Hematopoietic multipotent progenitor cell treated with erythropoietin and hydrocortisone succinate and interleukin-3 and kit ligand, for 17 days (in vitro differentiated cells): ENCODE results near the gene TTBK1.

Experiments
- DNase-seq: peaks from one replicate; pipeline ENCODE4 v3.0.0-alpha.2; 2015; ENCODE audit warnings: low spot score

The TTBK1 gene

DNA sequence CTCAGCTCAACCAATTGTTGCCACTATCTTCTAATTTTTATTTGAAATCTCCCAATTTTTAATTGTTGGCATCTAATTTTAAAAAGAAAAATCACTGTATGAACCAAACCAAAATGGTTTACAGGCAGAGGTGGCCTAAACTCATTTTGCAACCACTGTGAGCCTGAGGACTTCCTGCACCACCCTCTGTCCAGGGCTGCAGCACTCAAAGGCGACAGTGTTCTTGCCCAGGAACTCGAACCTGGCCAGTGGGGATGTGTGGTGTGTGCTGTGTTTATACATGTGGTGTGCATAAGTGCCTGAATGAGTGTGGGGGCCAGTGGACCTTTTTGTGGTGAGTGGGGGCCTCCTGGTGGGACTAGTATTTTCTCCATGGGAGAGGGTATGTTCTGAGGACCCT is 30.4 kb downstream of the TTBK1 start:
- DNase-seq: no peak

GRCh38 chr6:43274127-43274915 is 31.0 kb downstream of the TTBK1 start:
- no peak for DNase-seq

- no peak for DNase-seq
Observed at GRCh38 chr6:43274916-43275597, 31.8 kb downstream of the TTBK1 start.

- no peak for DNase-seq
Observed at GRCh38 chr6:43275801-43276576, 32.7 kb downstream of the TTBK1 start.

- DNase-seq: no peak
Observed at GRCh38 chr6:43276577-43277305, 33.5 kb downstream of the TTBK1 start.

GRCh38 chr6:43277306-43277642 is 34.0 kb downstream of the TTBK1 start:
- DNase-seq: no peak

DNA sequence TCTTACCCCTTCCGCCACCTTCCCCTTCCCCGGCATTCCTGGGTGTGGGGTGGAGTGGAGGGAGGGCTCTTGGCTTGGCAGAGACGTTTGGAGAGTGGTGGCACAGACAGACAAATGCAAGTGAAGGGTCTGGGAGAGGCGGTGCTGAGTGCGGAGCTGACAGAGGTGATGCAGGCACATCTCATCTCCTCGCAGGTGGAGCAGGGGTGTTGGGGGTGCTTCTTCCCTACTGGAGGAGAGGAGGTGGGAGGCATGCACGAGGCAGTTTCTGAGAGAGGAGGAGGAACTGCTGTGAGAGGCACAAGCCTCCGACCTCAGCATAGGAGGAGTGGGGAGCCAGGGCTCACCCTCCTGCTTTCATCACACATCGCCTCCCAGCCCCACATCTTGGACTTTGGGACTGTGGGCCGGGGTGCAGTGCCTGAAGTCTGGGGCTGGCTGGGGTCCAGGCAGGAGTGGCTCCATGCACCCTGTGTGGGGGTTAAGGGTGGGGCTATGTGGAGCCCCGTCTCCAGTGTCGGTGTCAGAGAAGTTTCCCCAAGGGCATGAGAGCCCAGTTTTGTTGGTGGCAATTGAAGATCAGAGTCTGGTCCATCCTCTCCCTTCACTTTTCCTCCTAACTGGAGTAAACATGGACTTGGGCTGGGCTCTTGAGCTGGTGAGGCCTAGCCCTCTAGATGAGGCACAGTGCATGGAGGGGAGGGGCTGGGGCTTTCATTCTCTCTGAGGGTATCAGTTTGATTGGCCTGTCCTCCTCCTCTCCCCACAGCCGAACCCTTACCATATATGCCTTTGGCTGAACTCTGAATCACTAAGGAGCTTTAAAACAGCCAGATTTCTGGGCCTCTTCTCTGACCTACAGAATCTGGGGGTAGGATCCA is 34.6 kb downstream of the TTBK1 start:
- DNase-seq: no peak

GRCh38 chr6:43278524-43279078 is 35.3 kb downstream of the TTBK1 start:
- no peak for DNase-seq

GRCh38 chr6:43280234-43280633 is 37.0 kb downstream of the TTBK1 start:
- DNase-seq: no peak

DNA sequence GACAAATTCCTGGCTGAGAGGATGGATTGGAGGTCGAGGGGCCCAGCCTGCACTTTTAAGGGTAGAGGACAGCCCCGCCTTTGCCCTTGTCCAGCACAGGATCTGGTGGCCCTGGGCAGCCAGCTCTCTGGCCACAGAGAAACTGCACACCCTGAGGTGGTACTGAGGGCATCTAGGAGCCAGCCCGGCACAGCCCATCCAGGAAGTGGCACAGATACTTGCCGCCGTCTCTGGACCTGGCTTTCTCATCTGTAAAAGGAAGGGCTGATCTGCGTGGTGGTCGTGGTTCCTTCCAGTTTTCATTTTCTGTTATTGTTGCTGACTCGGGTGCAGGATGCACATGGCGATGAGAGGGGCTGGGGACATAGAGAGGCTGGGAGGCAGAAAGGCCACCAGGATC is 38.8 kb downstream of the TTBK1 start:
- no peak for DNase-seq

- no peak for DNase-seq
Observed at GRCh38 chr6:43282636-43283513, 39.6 kb downstream of the TTBK1 start.

DNA sequence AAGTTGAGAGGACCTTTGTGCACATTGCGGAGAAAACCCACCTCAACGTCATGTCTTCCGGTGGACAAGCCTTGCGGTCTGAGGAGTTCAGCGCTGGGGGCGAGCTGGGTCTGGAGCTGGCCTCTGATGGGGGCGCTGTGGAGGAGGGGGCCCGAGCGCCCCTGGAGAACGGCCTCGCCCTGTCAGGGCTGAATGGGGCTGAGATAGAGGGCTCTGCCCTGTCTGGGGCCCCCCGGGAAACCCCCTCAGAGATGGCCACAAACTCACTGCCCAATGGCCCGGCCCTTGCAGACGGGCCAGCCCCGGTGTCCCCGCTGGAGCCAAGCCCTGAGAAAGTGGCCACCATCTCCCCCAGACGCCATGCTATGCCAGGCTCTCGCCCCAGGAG is 40.2 kb downstream of the TTBK1 start:
- no peak for DNase-seq

DNA sequence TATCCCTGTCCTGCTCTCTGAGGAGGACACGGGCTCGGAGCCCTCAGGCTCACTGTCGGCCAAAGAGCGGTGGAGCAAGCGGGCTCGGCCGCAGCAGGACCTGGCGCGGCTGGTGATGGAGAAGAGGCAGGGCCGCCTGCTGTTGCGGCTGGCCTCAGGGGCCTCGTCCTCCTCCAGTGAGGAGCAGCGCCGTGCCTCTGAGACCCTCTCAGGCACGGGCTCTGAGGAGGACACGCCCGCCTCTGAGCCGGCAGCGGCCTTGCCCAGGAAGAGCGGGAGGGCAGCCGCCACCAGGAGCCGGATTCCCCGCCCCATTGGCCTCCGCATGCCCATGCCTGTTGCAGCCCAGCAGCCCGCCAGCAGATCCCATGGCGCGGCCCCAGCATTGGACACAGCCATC is 40.6 kb downstream of the TTBK1 start:
- DNase-seq: no peak

DNA sequence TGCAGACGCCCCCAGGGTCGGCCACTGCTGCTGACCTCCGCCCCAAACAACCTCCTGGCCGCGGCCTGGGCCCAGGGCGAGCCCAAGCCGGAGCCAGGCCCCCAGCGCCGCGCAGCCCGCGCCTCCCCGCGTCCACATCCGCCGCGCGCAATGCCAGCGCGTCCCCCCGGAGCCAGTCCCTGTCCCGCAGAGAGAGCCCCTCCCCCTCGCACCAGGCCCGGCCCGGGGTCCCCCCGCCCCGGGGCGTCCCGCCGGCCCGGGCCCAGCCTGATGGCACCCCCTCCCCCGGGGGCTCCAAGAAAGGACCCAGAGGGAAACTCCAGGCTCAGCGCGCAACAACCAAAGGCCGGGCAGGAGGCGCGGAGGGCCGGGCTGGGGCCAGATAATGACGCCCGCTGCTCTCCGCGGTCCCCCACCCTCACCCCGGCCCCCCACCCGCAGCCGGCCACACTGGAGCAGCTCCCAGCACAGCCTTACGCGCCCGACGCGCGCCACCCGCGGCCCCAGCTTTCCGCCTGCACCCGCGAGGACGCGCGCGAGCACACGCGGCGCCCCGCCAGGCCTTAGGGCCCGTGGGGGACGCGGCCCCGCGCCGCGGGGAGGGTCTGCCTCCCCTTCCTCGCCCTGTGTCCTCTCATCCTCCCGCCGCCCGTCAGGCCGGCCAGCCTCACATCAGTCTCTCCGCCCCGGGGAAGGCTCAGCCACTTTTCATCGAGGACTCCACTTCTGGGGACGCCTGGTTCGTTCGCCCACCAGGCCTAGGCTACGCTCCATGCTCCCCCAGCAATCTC is 41.9 kb downstream of the TTBK1 start:
- DNase-seq: no peak

DNA sequence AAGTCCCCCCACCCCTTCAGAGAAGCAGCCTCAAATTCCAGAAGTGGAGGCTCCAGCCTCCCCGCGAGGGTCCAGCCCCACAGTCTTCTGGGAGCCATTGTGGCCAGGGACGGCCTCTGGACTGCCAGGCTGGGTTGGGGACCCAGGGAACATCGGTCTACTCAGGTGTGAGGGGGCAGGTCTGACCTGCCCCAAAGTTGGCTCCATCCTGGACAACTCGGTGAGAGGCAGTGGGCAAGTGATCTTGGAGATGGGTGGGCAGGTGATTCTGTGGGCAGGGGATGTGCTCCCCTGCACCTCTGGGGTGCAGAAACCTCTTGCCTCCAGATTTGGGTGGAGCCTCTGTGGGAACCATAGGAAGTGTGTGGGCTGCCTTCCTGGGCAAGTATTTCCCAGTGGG is 42.6 kb downstream of the TTBK1 start:
- DNase-seq: no peak

DNA sequence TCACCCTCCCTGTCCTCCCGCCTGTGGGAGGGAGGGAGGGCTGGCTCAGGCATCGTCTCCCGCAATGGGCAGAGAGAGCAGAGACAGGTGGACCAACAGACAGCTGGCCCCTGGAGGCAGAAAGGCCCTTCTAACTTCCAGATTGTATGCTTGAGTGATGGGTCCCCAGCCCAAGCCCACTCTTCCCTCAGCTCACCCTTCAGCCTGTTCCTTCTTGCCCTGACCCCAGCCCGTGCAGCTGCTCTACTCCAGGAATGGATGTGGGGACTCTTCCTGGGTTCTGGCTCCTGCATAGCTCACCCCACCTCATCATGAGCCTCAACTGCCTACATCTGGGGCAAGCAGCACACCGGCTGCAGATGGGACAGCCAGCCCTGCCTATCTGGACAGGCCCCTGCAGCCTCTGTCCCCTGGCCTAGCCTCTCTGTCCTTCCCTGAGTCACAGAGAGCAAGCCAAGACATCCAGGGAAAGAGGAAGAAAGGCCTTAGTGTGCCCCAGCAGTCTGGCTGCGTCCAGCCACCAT is 43.2 kb downstream of the TTBK1 start:
- no peak for DNase-seq

GRCh38 chr6:43286980-43287716 is 43.9 kb downstream of the TTBK1 start:
- no peak for DNase-seq
